22Rv1 (cell line): Measurements from ENCODE around the gene FUT6.
"Not testable (repeated sequence)": the region's sequence is repeated elsewhere in the genome, so short reads cannot be mapped to it uniquely, and the experiment has no call there.

ENCODE experiments used
- H3K27ac ChIP-seq: fragments of 450-650 bp; 2 replicates; pipeline ENCODE4 v1.5.1; 2017
- ZFX ChIP-seq: fragments of 450-650 bp; IDR thresholded peaks from 2 replicates; pipeline ENCODE4 v1.6.1; 2017; ENCODE audit warnings: antibody characterized with exemption, borderline replicate concordance
- TF ChIP-seq, protein P1 (sequence below): fragments of 450-650 bp; IDR thresholded peaks from 2 replicates; pipeline ENCODE4 v1.5.1; 2017; ENCODE audit warnings: mild to moderate bottlenecking

The FUT6 gene

DNA sequence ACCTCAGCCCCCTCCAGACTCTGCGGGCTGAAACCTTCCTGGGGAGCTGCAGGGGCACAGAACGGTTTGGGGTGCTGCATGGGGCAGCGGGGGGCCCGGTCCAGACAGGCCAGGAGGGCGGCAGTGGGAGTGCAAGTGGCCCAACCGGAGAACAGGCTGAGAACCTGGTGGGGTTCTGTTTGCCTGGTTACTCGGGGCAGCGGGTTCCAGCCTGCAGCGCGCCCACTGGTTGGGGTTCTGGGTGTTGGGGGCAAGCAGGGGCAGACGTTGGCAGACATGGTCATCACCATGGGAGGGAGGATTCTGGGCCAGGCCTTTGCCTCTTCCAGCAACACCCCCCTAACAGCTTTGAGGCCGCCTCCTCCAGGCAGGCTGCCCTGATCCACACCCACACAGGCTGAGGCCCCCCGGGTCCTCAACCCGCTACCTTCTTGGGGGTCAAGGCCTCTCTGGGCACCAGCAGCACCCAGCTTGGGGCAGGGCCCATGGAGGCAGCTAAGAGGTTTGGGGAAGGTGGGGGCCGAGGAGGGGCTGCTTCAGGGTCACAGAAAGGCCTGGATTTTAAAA lies 54.8 kb downstream of the FUT6 start, which contains the start of gene PRR22:
Gene PRR22 (minus strand): TSS at position 166 of the 567 bp plus-strand sequence. CDS start 86 bp downstream, at position 80.
- no peak within 1 kb of the TSS for H3K27ac ChIP-seq
- no peak for TF ChIP-seq ZFX
- TF ChIP-seq, protein P1, sequence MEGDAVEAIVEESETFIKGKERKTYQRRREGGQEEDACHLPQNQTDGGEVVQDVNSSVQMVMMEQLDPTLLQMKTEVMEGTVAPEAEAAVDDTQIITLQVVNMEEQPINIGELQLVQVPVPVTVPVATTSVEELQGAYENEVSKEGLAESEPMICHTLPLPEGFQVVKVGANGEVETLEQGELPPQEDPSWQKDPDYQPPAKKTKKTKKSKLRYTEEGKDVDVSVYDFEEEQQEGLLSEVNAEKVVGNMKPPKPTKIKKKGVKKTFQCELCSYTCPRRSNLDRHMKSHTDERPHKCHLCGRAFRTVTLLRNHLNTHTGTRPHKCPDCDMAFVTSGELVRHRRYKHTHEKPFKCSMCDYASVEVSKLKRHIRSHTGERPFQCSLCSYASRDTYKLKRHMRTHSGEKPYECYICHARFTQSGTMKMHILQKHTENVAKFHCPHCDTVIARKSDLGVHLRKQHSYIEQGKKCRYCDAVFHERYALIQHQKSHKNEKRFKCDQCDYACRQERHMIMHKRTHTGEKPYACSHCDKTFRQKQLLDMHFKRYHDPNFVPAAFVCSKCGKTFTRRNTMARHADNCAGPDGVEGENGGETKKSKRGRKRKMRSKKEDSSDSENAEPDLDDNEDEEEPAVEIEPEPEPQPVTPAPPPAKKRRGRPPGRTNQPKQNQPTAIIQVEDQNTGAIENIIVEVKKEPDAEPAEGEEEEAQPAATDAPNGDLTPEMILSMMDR, result no peak

DNA sequence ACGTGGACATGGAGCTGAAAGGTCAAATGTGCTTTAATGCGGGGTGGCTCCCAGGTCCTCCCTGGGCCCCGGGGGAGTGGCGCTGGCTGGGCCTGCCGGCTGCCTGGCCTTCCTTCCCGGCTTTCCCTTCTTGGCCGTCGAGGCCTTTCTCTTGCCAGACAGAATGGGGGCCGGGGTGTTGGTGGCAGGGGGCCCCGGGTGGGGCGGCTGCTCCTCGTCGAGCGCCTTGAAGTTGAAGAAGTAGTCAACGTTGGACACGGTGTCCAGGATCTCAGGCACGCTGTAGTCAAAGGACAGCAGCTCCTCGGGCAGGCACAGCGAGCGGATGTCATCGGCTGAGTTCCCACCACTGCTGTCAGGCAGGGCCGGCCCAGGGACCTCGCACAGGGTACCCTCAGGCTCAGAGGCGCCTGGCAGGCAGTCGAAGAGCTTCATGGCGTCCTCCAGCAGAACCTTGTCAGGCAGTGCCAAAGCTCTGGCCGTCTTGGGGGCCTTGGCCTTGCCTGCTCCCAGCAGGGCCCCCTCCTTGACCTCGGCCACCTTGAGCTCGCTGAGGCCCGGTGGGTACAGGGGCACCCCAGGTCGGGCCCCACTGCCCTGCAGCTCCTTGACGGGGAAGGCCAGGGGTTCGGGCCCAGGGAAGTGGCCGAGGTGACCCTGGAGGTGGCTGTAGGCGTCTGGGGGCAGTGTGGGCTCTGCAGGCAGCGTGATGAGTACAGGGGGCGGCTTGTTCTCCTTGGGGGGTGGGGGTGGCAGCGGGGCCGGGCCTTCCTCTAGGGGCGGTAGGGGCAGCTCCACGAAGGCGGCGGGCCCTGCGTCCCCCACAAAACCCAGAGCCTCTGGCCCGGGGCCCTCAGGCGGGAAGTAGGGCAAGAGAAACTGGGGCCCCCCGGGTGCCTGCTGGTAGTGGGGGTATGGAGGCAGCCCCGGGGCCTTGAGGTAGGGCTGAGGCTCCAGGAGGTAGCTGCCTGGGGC lies 56.3 kb downstream of the FUT6 start:
- TF ChIP-seq, protein P1, result no peak
- no peak for TF ChIP-seq ZFX

DNA sequence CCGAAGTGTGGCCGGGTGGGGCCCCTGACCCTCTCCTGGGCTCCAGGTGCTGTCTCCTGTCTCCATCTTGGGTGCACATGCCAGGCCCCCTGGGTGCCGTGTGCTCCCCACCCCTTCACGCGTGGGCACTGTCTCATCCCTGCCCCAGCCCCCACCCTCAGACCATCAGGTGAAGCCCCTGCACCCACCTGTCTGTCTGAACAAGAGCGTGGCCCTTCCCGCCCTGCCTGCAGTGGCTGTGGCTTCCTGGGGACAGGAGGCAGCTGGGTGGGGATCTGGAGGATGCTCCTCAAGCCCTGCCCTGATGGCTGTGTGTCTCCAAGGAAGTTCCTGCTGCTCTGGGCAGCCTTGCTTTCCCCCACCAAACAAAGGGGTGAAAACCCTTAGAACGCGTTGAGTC lies 57.2 kb downstream of the FUT6 start:
- no peak for TF ChIP-seq ZFX
- TF ChIP-seq, protein P1, result no peak
- no peak overlapping the region for H3K27ac ChIP-seq

More for the DNA sequence above, 56.3 kb downstream of the FUT6 start:
- H3K27ac ChIP-seq, result no peak overlapping the region

DNA sequence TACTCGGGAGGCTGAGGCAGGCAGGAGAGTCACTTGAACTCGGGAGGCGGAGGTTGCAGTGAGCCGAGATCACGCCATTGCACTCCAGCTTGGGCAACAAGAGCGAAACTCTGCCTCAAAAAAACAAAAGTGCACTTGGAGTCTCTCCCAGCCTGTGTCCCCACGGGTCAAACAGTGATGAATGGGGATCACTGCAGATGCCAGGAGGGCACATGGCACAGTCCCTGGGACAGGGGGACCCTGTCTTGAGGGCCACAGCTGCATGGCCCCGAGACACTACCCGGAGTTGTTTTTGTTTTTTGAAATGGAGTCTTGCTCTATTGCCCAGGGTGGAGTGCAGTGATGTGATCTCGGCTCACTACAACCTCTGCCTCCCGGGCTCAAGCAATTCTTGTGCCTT lies 58.6 kb downstream of the FUT6 start:
- H3K27ac ChIP-seq, result not testable (repeated sequence)
